HepG2 (cell line): ENCODE results near the gene PLEKHG4. TPM values are rescaled to one million over a fixed set of nuclear protein-coding genes. Genes with fewer than 3 reads are reported as not detected.

Experiments
- ATAC-seq: fragments of 200-7000 bp; cut with Tn5 transposase; 3 replicates; pipeline ENCODE4 v1.9.1; 2020; ENCODE audit warnings: mild to moderate bottlenecking, moderate library complexity
- BruUV-seq: library from RNA; stranded (reverse); fragments of 400-500 nt; replicated peaks from 2 replicates; lab custom pipeline; 2021; lab: Mats Ljungman, UMichigan
- CTCF ChIA-PET: fragments of 300-600 bp; formaldehyde crosslinking; extraction: SDS; loops from one replicate; lab custom pipeline; 2021; ENCODE audit warnings: low total read pairs, inconsistent platforms, low intra/inter-chr PET ratio; lab: Yijun Ruan, JAX
- POLR2A ChIA-PET: fragments of 350-600 bp; sonication (Branson Sonifier 250); formaldehyde crosslinking; loops from one replicate; lab custom pipeline; 2020; ENCODE audit warnings: antibody characterized with exemption, inconsistent platforms; lab: Yijun Ruan, JAX
- DNase-seq: peaks from one replicate; pipeline ENCODE4 v3.0.0-alpha.2; 2015; ENCODE audit warnings: low spot score
- FAIRE-seq: peaks from 3 replicates; lab custom pipeline; 2011; peaks lifted over from hg19 to GRCh38; lab: Jason Lieb, UNC
- H2AFZ ChIP-seq: one replicate; pipeline ENCODE4 v1.6.1; 2011; ENCODE audit warnings: low read length, inconsistent platforms
- H3K27ac ChIP-seq: fragments of 300-600 bp; 3 replicates; pipeline ENCODE4 v1.8.0; 2011; ENCODE audit warnings: mixed run types, mild to moderate bottlenecking, mixed read lengths, low read length, inconsistent platforms; ENCODE audit not compliant: insufficient read depth; ENCODE audit errors: extremely low read length
- H3K27me3 ChIP-seq, 2 experiments: fragments of 200-600 bp in 1 of 2; 2 replicates in 1 of 2; 3 replicates in 1 of 2; pipeline versions ENCODE4 v1.6.0 to v1.8.0; 2011; ENCODE audit warnings: low read length in 2 of 2, mild to moderate bottlenecking in 2 of 2, moderate library complexity in 2 of 2, inconsistent platforms in 1 of 2; ENCODE audit not compliant: insufficient read depth in 2 of 2, control insufficient read depth in 1 of 2
- H3K36me3 ChIP-seq, 2 experiments: fragments of 200-600 bp in 1 of 2; replicated peaks in 1 of 2; 2 replicates in 1 of 2; 3 replicates in 1 of 2; pipeline versions ENCODE4 v1.5.1 to v1.8.0; 2011; ENCODE audit warnings: low read length in 2 of 2, inconsistent platforms in 1 of 2; ENCODE audit not compliant: insufficient read depth in 2 of 2, control insufficient read depth in 1 of 2
- H3K4me1 ChIP-seq: 2 replicates; pipeline ENCODE4 v1.5.1; 2012; ENCODE audit warnings: low read length, inconsistent platforms; ENCODE audit not compliant: insufficient read depth
- H3K4me2 ChIP-seq: 2 replicates; pipeline ENCODE4 v1.6.0; 2011; ENCODE audit warnings: low read depth, low read length, inconsistent platforms
- H3K4me3 ChIP-seq, 3 experiments: fragments of 200-600 bp in 1 of 3; sonication (generic), shearing (Covaris generic) in 1 of 3; replicated peaks in 1 of 3; 2 replicates each; pipeline ENCODE4 v1.5.1; 2011 to 2016; ENCODE audit warnings: low read length in 3 of 3, inconsistent platforms in 2 of 3, low read depth in 2 of 3, mild to moderate bottlenecking in 2 of 3, control low read depth in 1 of 3, mixed read lengths in 1 of 3; ENCODE audit not compliant: insufficient read depth in 1 of 3
- H3K79me2 ChIP-seq: one replicate; pipeline ENCODE4 v1.6.1; 2011; ENCODE audit warnings: low read length, inconsistent platforms; ENCODE audit not compliant: insufficient read depth
- H3K9ac ChIP-seq: 2 replicates; pipeline ENCODE4 v1.6.0; 2011; ENCODE audit warnings: mild to moderate bottlenecking, low read depth, low read length, inconsistent platforms; ENCODE audit not compliant: insufficient read depth
- H3K9me3 ChIP-seq: 2 replicates; pipeline ENCODE4 v1.5.1; 2012; ENCODE audit warnings: mild to moderate bottlenecking, low read length
- H4K20me1 ChIP-seq: 2 replicates; pipeline ENCODE4 v1.6.0; 2011; ENCODE audit warnings: inconsistent platforms, mild to moderate bottlenecking, low read length, moderate library complexity; ENCODE audit not compliant: insufficient read depth
- ARNT ChIP-seq: fragments of 450-650 bp; IDR thresholded peaks from 2 replicates; pipeline ENCODE4 v1.6.1; 2017
- HINFP ChIP-seq: sonication (generic); formaldehyde crosslinking; IDR thresholded peaks from 2 replicates; pipeline ENCODE4 v1.4.0; 2020; ENCODE audit warnings: low read depth, mild to moderate bottlenecking, missing genetic modification reagents
- HMG20A ChIP-seq: IDR thresholded peaks from 2 replicates; pipeline ENCODE4 v1.6.1; 2016; ENCODE audit warnings: borderline replicate concordance
- HNRNPK ChIP-seq: fragments of 200-400 bp; formaldehyde crosslinking; IDR thresholded peaks from 2 replicates; pipeline ENCODE4 v1.6.1; 2018; ENCODE audit warnings: low read length, low read depth, moderate library complexity, mild to moderate bottlenecking; ENCODE audit not compliant: poor library complexity, severe bottlenecking
- KAT2B ChIP-seq: fragments of 150-350 bp; IDR thresholded peaks from 2 replicates; pipeline ENCODE4 v1.6.1; 2014; ENCODE audit warnings: low read depth, low read length, borderline replicate concordance
- KLF12 ChIP-seq: sonication (generic); formaldehyde crosslinking; IDR thresholded peaks from 2 replicates; pipeline ENCODE4 v1.4.0; 2020; ENCODE audit warnings: missing genetic modification reagents, borderline replicate concordance
- MED8 ChIP-seq: sonication (generic); formaldehyde crosslinking; IDR thresholded peaks from 2 replicates; pipeline ENCODE4 v1.8.1; 2023; ENCODE audit warnings: mild to moderate bottlenecking, missing genetic modification reagents; ENCODE audit not compliant: insufficient replicate concordance
- MIER3 ChIP-seq: IDR thresholded peaks from 2 replicates; pipeline ENCODE4 v1.6.1; 2016; ENCODE audit warnings: missing compliant biosample characterization, borderline replicate concordance
- MXD1 ChIP-seq: sonication (generic); formaldehyde crosslinking; IDR thresholded peaks from 2 replicates; pipeline ENCODE4 v1.4.0; 2020; ENCODE audit warnings: mild to moderate bottlenecking, missing genetic modification reagents
- PLSCR1 ChIP-seq: sonication (generic); formaldehyde crosslinking; IDR thresholded peaks from 2 replicates; pipeline ENCODE4 v1.5.0; 2020; ENCODE audit warnings: missing genetic modification reagents, mild to moderate bottlenecking, borderline replicate concordance
- TCF12 ChIP-seq, 2 experiments: fragments of 450-650 bp in 1 of 2; sonication (generic) in 1 of 2; formaldehyde crosslinking in 1 of 2; IDR thresholded peaks; 2 replicates each; pipeline versions ENCODE4 v1.6.1 to v1.8.0; 2017 to 2022; ENCODE audit warnings: antibody characterized with exemption in 1 of 2, mild to moderate bottlenecking in 1 of 2, missing genetic modification reagents in 1 of 2, moderate library complexity in 1 of 2
- ZNF3 ChIP-seq: IDR thresholded peaks from 2 replicates; pipeline ENCODE4 v1.7.0; 2017; ENCODE audit warnings: inconsistent platforms
- ZNF510 ChIP-seq: sonication (generic); formaldehyde crosslinking; IDR thresholded peaks from 2 replicates; pipeline ENCODE4 v1.4.0; 2020; ENCODE audit warnings: low read depth, mild to moderate bottlenecking, missing genetic modification reagents
- ZNF639 ChIP-seq: conservative IDR thresholded peaks from 2 replicates; pipeline ENCODE4 v1.6.1; 2018; ENCODE audit warnings: missing genetic modification reagents
- ZSCAN30 ChIP-seq: sonication (generic); formaldehyde crosslinking; IDR thresholded peaks from 2 replicates; pipeline ENCODE4 v1.5.0; 2020; ENCODE audit warnings: mild to moderate bottlenecking, missing genetic modification reagents
- WGBS: methylation state at CpG from one replicate; pipeline ENCODE4 v1.1.6; 2017; ENCODE audit warnings: low lambda C conversion rate; 5-methylcytosine and 5-hydroxymethylcytosine counted together
- in situ Hi-C: cut with HindIII; loops from 2 replicates; pipeline ENCODE4 v1.10.0; 2017; ENCODE audit warnings: low pct_unique_long_range_greater_than_20kb; ENCODE audit not compliant: extremely low pct_ligation_motif_present
- intact Hi-C: fragments of 100-400 bp; cut with micrococcal nuclease; formaldehyde crosslinking; loops from one replicate; pipeline ENCODE4 v1.10.0; 2022; ENCODE audit not compliant: unreplicated experiment
- polyA plus RNA-seq, 8 experiments: library from polyadenylated mRNA; depleted of rRNA in 3 of 8; stranded (reverse) in 7 of 8; unstranded in 1 of 8; fragments of >200 nt; fragmentation: Illumina TruSeq in 4 of 8; extraction: Trizol in 4 of 8; gene quantifications; 2 replicates each; pipeline versions ENCODE4 v1.2.1 to v1.2.3, GENCODE V29; 2011 to 2016; ENCODE audit warnings: low read depth in 4 of 8, missing spikeins in 1 of 8, mixed read lengths in 1 of 8; ENCODE audit not compliant: insufficient read depth in 1 of 8
- total RNA-seq, 5 experiments: library from RNA; depleted of rRNA; stranded (reverse); fragments of >200 nt; fragmentation: Illumina TruSeq; extraction: Trizol; gene quantifications; 2 replicates each; pipeline ENCODE4 v1.2.3, GENCODE V29; 2016; ENCODE audit warnings: low read depth in 1 of 5

The PLEKHG4 gene
- total and polyA plus RNA-seq, 2 of the 13 experiments (the other 11 are each of a cell fraction or from before 2014, with no cell fraction given): 7.1 to 13.6 TPM

GRCh38 chr16:67329901-67330300 is 50.6 kb downstream of the PLEKHG4 start:
- ChIA-PET POLR2A (no interaction called here), CTCF (no interaction called here)
- Histone ChIP-seq H3K36me3 (no peaks in the 10 kb centered on the region), H3K9ac (no peak overlapping the region), H3K79me2 (no peaks in the 10 kb centered on the region), H3K4me2 (no peak overlapping the region), H2AFZ (no peak overlapping the region), H3K27ac (no peak overlapping the region), H3K27me3 (peaks cover 0 to 3% of the 10 kb centered on the region in 2 experiments; a peak in 2 of 5 replicates), H3K4me1 (peaks cover 23% of the 10 kb centered on the region), H3K9me3 (no peaks in the 10 kb centered on the region), H4K20me1 (no peaks in the 10 kb centered on the region), H3K4me3 (no peak overlapping the region)
- DNase-seq (no peak), FAIRE-seq (no peak), ATAC-seq (no peak)
- intact Hi-C loops (no loop called here), in situ Hi-C loops (no loop called here)
- BruUV-seq: no TSS peak
- WGBS: 6% methylated on average over 5 of the region's 5 CpGs
- TF ChIP-seq HNRNPK (no peak), KAT2B (no peak), HINFP (CRISPR knock-in tag) (no peak), ZSCAN30 (CRISPR knock-in tag) (no peak), ZNF510 (no peak), ZNF639 (no peak), HMG20A (CRISPR knock-in tag) (no peak), MIER3 (CRISPR knock-in tag) (no peak), ARNT (no peak), MXD1 (CRISPR knock-in tag) (no peak), TCF12 (IDR thresholded peaks at IDR 0.05) (no peak), TCF12 (CRISPR knock-in tag; IDR thresholded peaks at IDR 0.05) (no peak), MED8 (CRISPR knock-in tag) (no peak), PLSCR1 (CRISPR knock-in tag) (no peak), ZNF3 (no peak), KLF12 (no peak)
